HG03521 (cell line): ENCODE data around the gene C1orf53.
"Not testable (repeated sequence)": the region's sequence is repeated elsewhere in the genome, so short reads cannot be mapped to it uniquely, and the experiment has no call there.

Experiments used
- ATAC-seq: cut with Tn5 transposase; IDR thresholded peaks from one replicate; pipeline ENCODE4 v1.9.1; 2021; ENCODE audit warnings: mild to moderate bottlenecking, moderate library complexity; ENCODE audit not compliant: unreplicated experiment

The C1orf53 gene

GRCh38 chr1:197902454-197903195 lies at the start of gene C1orf53:
Gene C1orf53 (plus strand): TSS chr1:197902630. CDS start chr1:197902650, 20 bp downstream.
- ATAC-seq, result peak; percentile 97

- not testable (repeated sequence) for ATAC-seq
These were observed 46.7 kb upstream of the C1orf53 start for GRCh38 chr1:197855751-197856150.

- ATAC-seq, result no peak
These were observed 45.0 kb upstream of the C1orf53 start for GRCh38 chr1:197857477-197857876.

- ATAC-seq, result no peak
These were observed 43.4 kb upstream of the C1orf53 start for GRCh38 chr1:197859024-197859423.

- ATAC-seq, result no peak
These were observed 40.2 kb upstream of the C1orf53 start for GRCh38 chr1:197862221-197862620.

GRCh38 chr1:197862671-197863070 lies 39.8 kb upstream of the C1orf53 start:
- no peak for ATAC-seq

- ATAC-seq, result no peak
These were observed 36.6 kb upstream of the C1orf53 start for GRCh38 chr1:197865809-197866208.

- ATAC-seq, result peak; percentile 87
These were observed 33.5 kb upstream of the C1orf53 start for GRCh38 chr1:197868751-197869489.

GRCh38 chr1:197869490-197870077 lies 32.8 kb upstream of the C1orf53 start:
- no peak for ATAC-seq

- no peak for ATAC-seq
These were observed 25.5 kb upstream of the C1orf53 start for GRCh38 chr1:197876894-197877293.

- not testable (repeated sequence) for ATAC-seq
These were observed 22.0 kb upstream of the C1orf53 start for GRCh38 chr1:197880385-197880784.

GRCh38 chr1:197882241-197882640 lies 20.2 kb upstream of the C1orf53 start:
- not testable (repeated sequence) for ATAC-seq

- no peak for ATAC-seq
These were observed 18.3 kb upstream of the C1orf53 start for GRCh38 chr1:197884173-197884572.

- ATAC-seq, result no peak
These were observed 11.5 kb upstream of the C1orf53 start for GRCh38 chr1:197890936-197891335.

- no peak for ATAC-seq
These were observed 9.7 kb upstream of the C1orf53 start for GRCh38 chr1:197892684-197893083.

- ATAC-seq, result no peak
These were observed 6.1 kb upstream of the C1orf53 start for GRCh38 chr1:197896301-197896700.

GRCh38 chr1:197899037-197899436 lies 3.4 kb upstream of the C1orf53 start:
- ATAC-seq, result no peak

GRCh38 chr1:197902131-197902453 lies 338 bp upstream of the C1orf53 start:
- ATAC-seq, result no peak

GRCh38 chr1:197903196-197903514 lies 725 bp downstream of the C1orf53 start:
- no peak for ATAC-seq

- ATAC-seq, result no peak
These were observed 1.8 kb downstream of the C1orf53 start for GRCh38 chr1:197904126-197904787.

- no peak for ATAC-seq
These were observed 3.4 kb downstream of the C1orf53 start for GRCh38 chr1:197905699-197906351.
